K562 (cell line): ENCODE measurements around the gene TRIM44.

ENCODE experiments used
- NFXL1 ChIP-seq: fragments of 450-650 bp; formaldehyde crosslinking; IDR thresholded peaks from 2 replicates; pipeline ENCODE4 v1.4.0; 2021; ENCODE audit warnings: mild to moderate bottlenecking
- RCOR1 ChIP-seq, 2 experiments: IDR thresholded peaks; 2 replicates each; pipeline ENCODE4 v1.6.1; 2012; ENCODE audit warnings: low read depth in 2 of 2, low read length in 2 of 2, borderline replicate concordance in 1 of 2, improper control_type of control experiment in 1 of 2
- ZNF408 ChIP-seq: fragments of 250-450 bp; sonication (Bioruptor Pico); IDR thresholded peaks from 2 replicates; pipeline ENCODE4 v1.4.0; 2020; ENCODE audit warnings: low read depth, mild to moderate bottlenecking, moderate library complexity
- TF ChIP-seq, protein P1 (sequence below): sonication (generic); formaldehyde crosslinking; IDR thresholded peaks from 2 replicates; pipeline ENCODE4 v1.8.1; 2023; ENCODE audit warnings: mild to moderate bottlenecking, missing genetic modification reagents

GRCh38 chr11:35722641-35723040 lies 60.1 kb downstream of the TRIM44 start:
- TF ChIP-seq, protein P1, sequence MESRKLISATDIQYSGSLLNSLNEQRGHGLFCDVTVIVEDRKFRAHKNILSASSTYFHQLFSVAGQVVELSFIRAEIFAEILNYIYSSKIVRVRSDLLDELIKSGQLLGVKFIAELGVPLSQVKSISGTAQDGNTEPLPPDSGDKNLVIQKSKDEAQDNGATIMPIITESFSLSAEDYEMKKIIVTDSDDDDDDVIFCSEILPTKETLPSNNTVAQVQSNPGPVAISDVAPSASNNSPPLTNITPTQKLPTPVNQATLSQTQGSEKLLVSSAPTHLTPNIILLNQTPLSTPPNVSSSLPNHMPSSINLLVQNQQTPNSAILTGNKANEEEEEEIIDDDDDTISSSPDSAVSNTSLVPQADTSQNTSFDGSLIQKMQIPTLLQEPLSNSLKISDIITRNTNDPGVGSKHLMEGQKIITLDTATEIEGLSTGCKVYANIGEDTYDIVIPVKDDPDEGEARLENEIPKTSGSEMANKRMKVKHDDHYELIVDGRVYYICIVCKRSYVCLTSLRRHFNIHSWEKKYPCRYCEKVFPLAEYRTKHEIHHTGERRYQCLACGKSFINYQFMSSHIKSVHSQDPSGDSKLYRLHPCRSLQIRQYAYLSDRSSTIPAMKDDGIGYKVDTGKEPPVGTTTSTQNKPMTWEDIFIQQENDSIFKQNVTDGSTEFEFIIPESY, result no peak
- no peak for TF ChIP-seq NFXL1 (CRISPR knock-in tag)
- no peak for TF ChIP-seq ZNF408 (CRISPR knock-in tag)
- TF ChIP-seq RCOR1 (IDR thresholded peaks at IDR 0.05; ENCODE audit: borderline replicate concordance in 1 of 2, low read depth in 2 of 2, low read length in 2 of 2), result no peak
